ENCODE results near the gene NEAT1. TPM values are rescaled to one million over a fixed set of nuclear protein-coding genes. Genes with fewer than 3 reads are reported as not detected.

Gene NEAT1
- total and polyA plus RNA-seq, 8 donors = 295 to 2,770 (median 695) TPM

- FAIRE-seq = no peak
- no peak for TF ChIP-seq CTCF (IDR thresholded peaks at IDR 0.05)
- Histone ChIP-seq H3K9me3 (no peaks in the 10 kb centered on the region), H3K36me3 (peaks cover 0 to 48% (median 25%) of the 10 kb centered on the region in 3 donors), H3K4me1 (peaks cover 37 to 59% (median 38%) of the 10 kb centered on the region in 3 donors), H3K27me3 (no peaks in the 10 kb centered on the region), H3K27ac (peak overlapping the region in 2 of 4 donors; percentile 7 to 10), H3K4me3 (peak overlapping the region in 1 of 4 donors; percentile 12)
- WGBS, 2 donors = 82 to 88% methylated on average over 9 of the region's 9 CpGs
- peak in 1 of 6 donors; percentile 22 for DNase-seq
- intact Hi-C loops (cut with DNase I) = no loop called here
- no peak for ATAC-seq
Observed at GRCh38 chr11:65435411-65435931, 12.9 kb downstream of the NEAT1 start.

GRCh38 chr11:65435981-65436411 is 13.4 kb downstream of the NEAT1 start:
- ATAC-seq (peak; percentile 1 to 5 (median 2)), DNase-seq (peak in 2 of 6 donors; percentile 33 to 44), FAIRE-seq (no peak)
- H3K4me1 ChIP-seq = peaks cover 34 to 56% (median 38%) of the 10 kb centered on the region in 3 donors
- H3K4me3 ChIP-seq = peak overlapping the region in 1 of 4 donors; percentile 12
- H3K27ac ChIP-seq = peak overlapping the region in 1 of 4 donors; percentile 7
- peaks cover 0 to 48% (median 25%) of the 10 kb centered on the region in 3 donors for H3K36me3 ChIP-seq
- WGBS, 2 donors = 82 to 90% methylated on average over 8 of the region's 8 CpGs
- no peak for TF ChIP-seq CTCF (IDR thresholded peaks at IDR 0.05)
- no peaks in the 10 kb centered on the region for H3K27me3 ChIP-seq
- no peaks in the 10 kb centered on the region for H3K9me3 ChIP-seq
- intact Hi-C loops (cut with DNase I) = no loop called here

- Histone ChIP-seq H3K4me1 (peaks cover 29 to 51% (median 41%) of the 10 kb centered on the region in 3 donors), H3K36me3 (peaks cover 0 to 53% (median 25%) of the 10 kb centered on the region in 3 donors), H3K27me3 (no peaks in the 10 kb centered on the region), H3K27ac (peak overlapping the region in 1 of 4 donors; percentile 7), H3K4me3 (peak overlapping the region in 1 of 4 donors; percentile 12), H3K9me3 (no peaks in the 10 kb centered on the region)
- 70 to 75% methylated on average over 5 of the region's 5 CpGs for WGBS, 2 donors
- intact Hi-C loops (cut with DNase I) = no loop called here
- no peak for TF ChIP-seq CTCF (IDR thresholded peaks at IDR 0.05)
- no peak for FAIRE-seq
- ATAC-seq = peak in 3 of 4 donors; percentile 0 to 3 (median 3)
- peak in 1 of 6 donors; percentile 32 for DNase-seq
Observed at GRCh38 chr11:65436412-65437032, 13.9 kb downstream of the NEAT1 start.

GRCh38 chr11:65437436-65438227 is 15.0 kb downstream of the NEAT1 start:
- H3K36me3 ChIP-seq = peaks cover 0 to 63% (median 25%) of the 10 kb centered on the region in 3 donors
- no peak for TF ChIP-seq CTCF (IDR thresholded peaks at IDR 0.05)
- peaks cover 20 to 49% (median 45%) of the 10 kb centered on the region in 3 donors for H3K4me1 ChIP-seq
- DNase-seq (peak in 2 of 6 donors; percentile 6 to 25), ATAC-seq (no peak), FAIRE-seq (no peak)
- H3K27ac ChIP-seq = no peak overlapping the region
- 70 to 81% methylated on average over 14 of the region's 14 CpGs for WGBS, 2 donors
- peak overlapping the region in 1 of 4 donors; percentile 6 for H3K4me3 ChIP-seq
- no peaks in the 10 kb centered on the region for H3K27me3 ChIP-seq
- no peaks in the 10 kb centered on the region for H3K9me3 ChIP-seq
- intact Hi-C loops (cut with DNase I) = no loop called here

Measured in pancreas (tissue), 10 donors.